Kidney epithelial cell (primary cell): Measurements from ENCODE around the gene NFATC1. TPM values are rescaled to one million over a fixed set of nuclear protein-coding genes. Genes with fewer than 3 reads are reported as not detected.

Experiments used
- DNase-seq: peaks from one replicate; pipeline ENCODE4 v3.0.0-alpha.2; 2010; ENCODE audit warnings: low read depth
- H3K27me3 ChIP-seq: 2 replicates; pipeline ENCODE4 v1.6.0; 2011; ENCODE audit warnings: low read length; ENCODE audit not compliant: control insufficient read depth, insufficient read depth
- H3K36me3 ChIP-seq: 2 replicates; pipeline ENCODE4 v1.5.1; 2011; ENCODE audit warnings: low read length; ENCODE audit not compliant: control insufficient read depth, insufficient read depth
- H3K4me3 ChIP-seq: 2 replicates; pipeline ENCODE4 v1.5.1; 2011; ENCODE audit warnings: low read depth, mild to moderate bottlenecking, control low read depth, low read length
- total RNA-seq: library from RNA; depleted of rRNA; stranded (reverse); fragments of >200 nt; gene quantifications from 2 replicates; pipeline ENCODE4 v1.2.3, GENCODE V29; 2015
- TF ChIP-seq, protein P1 (sequence below): IDR thresholded peaks from 2 replicates; pipeline ENCODE4 v1.5.1; 2011; ENCODE audit warnings: mild to moderate bottlenecking, moderate library complexity, low read length, control low read depth, inconsistent platforms; ENCODE audit not compliant: insufficient read depth, poor library complexity, severe bottlenecking

Gene NFATC1
- total RNA-seq, 1 donor from 2014 or later = 2.7 TPM

DNA sequence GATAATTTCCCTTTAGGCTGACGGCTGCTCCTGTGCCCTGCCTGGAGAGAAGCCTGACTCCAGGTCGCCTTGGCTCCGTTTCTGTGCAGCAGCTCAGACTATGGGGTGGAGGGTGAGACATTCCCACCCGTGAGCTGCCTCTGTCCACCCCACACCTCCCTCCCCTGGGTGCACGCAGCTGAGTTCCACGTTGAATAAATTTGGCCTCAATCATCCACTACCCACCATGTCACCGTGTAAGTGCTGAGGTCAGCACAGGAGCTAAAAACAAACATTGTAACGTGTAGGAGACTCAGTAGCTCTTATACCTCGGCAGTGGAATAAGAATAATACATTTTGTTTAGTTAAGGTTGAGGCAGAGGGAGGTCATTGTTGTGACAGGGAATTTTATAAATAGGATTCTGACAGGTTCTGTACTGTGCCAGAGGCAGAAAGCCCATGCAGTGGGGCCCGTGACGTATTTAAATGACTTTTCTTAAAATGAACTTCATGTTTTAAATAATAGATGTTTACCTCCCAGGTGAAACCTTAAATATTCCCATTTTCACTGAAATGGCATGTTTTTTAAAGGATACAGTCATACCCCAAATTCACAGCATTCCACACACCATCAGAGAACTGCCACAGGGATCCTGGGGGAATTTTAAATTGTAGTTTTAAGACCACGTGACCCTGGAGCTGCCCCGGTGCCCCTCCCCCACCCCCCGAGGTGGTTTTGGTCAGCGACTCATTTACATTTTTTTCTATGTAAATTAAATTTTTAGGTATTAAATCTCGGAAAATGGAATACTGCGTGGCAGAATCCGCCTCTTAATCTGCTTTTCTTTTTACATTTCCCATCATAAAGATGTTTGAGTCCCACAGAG, 50.2 kb downstream of the NFATC1 start:
- Histone ChIP-seq H3K36me3 (no peaks in the 10 kb centered on the region), H3K4me3 (no peak overlapping the region), H3K27me3 (peaks cover 12% of the 10 kb centered on the region)
- TF ChIP-seq, protein P1, sequence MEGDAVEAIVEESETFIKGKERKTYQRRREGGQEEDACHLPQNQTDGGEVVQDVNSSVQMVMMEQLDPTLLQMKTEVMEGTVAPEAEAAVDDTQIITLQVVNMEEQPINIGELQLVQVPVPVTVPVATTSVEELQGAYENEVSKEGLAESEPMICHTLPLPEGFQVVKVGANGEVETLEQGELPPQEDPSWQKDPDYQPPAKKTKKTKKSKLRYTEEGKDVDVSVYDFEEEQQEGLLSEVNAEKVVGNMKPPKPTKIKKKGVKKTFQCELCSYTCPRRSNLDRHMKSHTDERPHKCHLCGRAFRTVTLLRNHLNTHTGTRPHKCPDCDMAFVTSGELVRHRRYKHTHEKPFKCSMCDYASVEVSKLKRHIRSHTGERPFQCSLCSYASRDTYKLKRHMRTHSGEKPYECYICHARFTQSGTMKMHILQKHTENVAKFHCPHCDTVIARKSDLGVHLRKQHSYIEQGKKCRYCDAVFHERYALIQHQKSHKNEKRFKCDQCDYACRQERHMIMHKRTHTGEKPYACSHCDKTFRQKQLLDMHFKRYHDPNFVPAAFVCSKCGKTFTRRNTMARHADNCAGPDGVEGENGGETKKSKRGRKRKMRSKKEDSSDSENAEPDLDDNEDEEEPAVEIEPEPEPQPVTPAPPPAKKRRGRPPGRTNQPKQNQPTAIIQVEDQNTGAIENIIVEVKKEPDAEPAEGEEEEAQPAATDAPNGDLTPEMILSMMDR = no peak
- DNase-seq = no peak

DNA sequence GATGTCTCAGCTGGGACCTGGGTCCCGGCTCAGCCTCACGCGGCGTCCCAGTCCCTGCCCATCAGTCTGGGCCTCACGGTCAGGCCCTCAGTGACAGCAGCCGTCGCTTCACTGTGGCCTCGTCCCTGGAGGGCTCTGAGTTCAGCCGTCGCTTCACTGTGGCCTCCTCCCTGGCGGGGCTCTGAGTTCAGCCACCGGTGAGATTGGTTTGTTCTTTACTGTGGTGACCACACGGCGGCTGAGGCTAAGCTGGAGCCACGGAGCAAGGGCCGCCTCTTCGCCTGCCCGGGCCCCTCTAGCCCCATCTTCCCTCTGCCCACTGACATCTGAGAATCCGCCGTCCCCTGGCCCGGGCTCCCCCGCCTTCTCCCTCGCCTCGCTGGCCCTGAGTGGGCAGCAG, 51.2 kb downstream of the NFATC1 start:
- Histone ChIP-seq H3K4me3 (no peak overlapping the region), H3K36me3 (no peaks in the 10 kb centered on the region), H3K27me3 (peaks cover 4% of the 10 kb centered on the region)
- DNase-seq = no peak
- TF ChIP-seq, protein P1 = no peak

DNA sequence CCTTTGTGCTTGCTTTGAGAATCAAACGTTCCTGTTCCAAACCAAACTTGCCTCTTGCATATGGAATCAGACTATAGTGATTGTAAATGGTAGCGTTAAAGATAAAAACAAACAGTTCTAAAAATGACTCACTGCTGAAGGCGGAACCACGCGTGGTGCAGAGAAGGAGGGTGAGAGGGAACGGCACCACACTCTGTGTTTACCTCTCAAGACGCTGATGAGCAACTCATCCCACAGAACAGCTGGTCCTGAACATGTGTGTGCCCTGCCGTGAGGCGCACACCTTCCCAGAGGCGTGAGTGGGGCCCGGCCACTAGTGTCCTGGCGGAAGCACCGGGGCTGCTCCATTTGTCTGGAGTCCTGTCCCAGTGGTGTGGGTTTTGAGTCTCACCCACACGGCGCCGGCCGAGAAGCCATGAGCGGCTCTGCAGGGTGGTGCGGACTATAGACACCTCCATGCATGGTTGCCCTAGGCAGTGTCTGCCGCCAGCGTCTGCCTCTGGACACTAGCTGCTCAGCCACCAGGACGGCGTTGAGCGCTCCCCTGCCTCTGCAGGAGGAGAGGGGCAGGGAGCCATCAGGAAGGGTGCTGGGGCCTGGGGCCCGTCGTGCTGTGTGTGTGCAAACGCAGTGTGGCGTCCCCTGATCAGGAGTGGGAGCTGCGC, 52.1 kb downstream of the NFATC1 start:
- no peaks in the 10 kb centered on the region for H3K36me3 ChIP-seq
- TF ChIP-seq, protein P1 = no peak
- no peak for DNase-seq
- H3K4me3 ChIP-seq = no peak overlapping the region
- peaks cover 4% of the 10 kb centered on the region for H3K27me3 ChIP-seq

DNA sequence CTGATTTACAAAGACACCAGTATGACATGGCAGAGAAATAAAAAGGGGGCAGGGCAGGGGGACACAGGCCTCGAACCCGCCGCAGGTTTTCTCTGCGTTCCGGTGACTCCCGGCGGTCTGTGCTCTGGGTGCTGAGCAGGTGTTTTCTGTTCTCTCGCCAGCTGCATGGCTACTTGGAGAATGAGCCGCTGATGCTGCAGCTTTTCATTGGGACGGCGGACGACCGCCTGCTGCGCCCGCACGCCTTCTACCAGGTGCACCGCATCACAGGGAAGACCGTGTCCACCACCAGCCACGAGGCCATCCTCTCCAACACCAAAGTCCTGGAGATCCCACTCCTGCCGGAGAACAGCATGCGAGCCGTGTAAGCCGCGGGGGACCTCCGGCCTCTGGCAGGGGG, 52.9 kb downstream of the NFATC1 start:
- Histone ChIP-seq H3K4me3 (no peak overlapping the region), H3K27me3 (peaks cover 5% of the 10 kb centered on the region), H3K36me3 (no peaks in the 10 kb centered on the region)
- TF ChIP-seq, protein P1 = no peak
- DNase-seq = no peak

DNA sequence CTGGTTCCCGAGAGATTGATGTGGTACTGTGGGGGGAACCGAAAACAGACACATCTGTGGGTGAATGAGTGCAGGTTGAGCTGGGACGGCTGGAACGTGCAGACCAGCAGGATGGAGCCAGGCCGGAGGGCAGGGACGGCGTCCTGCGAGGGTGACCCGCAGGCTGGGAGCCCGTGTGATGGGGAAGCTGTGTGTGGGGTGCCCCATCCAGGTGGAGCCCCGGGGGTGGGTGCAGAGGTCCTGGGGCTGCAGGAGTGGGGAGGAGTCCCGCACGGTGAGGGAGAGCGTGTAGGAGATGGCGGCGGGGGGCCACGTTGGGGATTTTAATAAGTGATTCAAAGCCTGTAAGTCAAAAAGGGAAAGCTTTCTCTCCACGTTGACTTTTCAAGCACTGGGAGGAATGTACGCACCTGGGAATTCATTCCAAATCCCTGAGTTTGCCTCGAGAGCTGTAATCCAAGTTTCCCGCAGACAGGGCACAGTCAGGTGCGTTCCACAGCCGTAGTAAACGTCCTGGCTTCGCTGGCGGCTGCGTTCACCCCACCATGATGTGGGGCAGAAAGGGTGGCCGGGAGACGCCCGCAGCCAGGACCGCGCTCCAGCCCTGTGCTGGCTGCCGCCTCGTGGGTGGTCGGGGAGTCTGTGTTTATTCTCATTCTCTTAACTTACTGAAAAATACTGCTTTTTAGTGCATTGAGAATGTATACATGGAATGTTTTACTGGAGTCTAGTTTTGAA, 54.0 kb downstream of the NFATC1 start:
- Histone ChIP-seq H3K4me3 (no peak overlapping the region), H3K36me3 (no peaks in the 10 kb centered on the region), H3K27me3 (peaks cover 7% of the 10 kb centered on the region)
- TF ChIP-seq, protein P1 = no peak
- DNase-seq = no peak
